Measurements from ENCODE around the gene FARP2. TPM values are rescaled to one million over a fixed set of nuclear protein-coding genes. Genes with fewer than 3 reads are reported as not detected.

FARP2 gene
- total RNA-seq, 5 donors from 2014 or later (not counting 1 experiment from before 2014, with no cell fraction given) = 15.8 to 27.5 (median 18.5) TPM

GRCh38 chr2:241358470-241358869 lies 2.4 kb downstream of the FARP2 start:
- CTCF ChIA-PET = no interaction called here
- Histone ChIP-seq H3K4me1 (ENCODE audit: control insufficient read depth in 1 of 2, extremely low read depth in 1 of 2, insufficient read depth in 2 of 2, low read length in 2 of 2) (peaks cover 0 to 17% of the 10 kb centered on the region in 2 experiments), H3K27ac (ENCODE audit: low read length) (no peak overlapping the region), H3K36me3 (ENCODE audit: control insufficient read depth in 2 of 2, extremely low read depth in 1 of 2, insufficient read depth in 1 of 2, low read length in 1 of 2) (peaks cover 3 to 5% of the 10 kb centered on the region in 2 donors), H3K27me3 (replicated peaks in 1 of 2; ENCODE audit: control insufficient read depth in 2 of 2, extremely low read depth in 1 of 2, insufficient read depth in 2 of 2, low read length in 1 of 2) (no peaks in the 10 kb centered on the region), H3K9me3 (no peaks in the 10 kb centered on the region), H3K4me3 (ENCODE audit: control insufficient read depth in 1 of 2, extremely low read depth in 1 of 2, low read length in 1 of 2) (no peak overlapping the region)
- Mint-ChIP-seq H3K27me3 (no peaks in the 10 kb centered on the region), H3K9me3 (no peaks in the 10 kb centered on the region), H3K27ac (peak overlapping the region in 1 of 2 donors; percentile 19), H3K4me1 (peaks cover 20 to 29% (median 24%) of the 10 kb centered on the region in 3 donors), H3K4me3 (peak overlapping the region in 1 of 3 donors; percentile 25), H3K36me3 (no peaks in the 10 kb centered on the region)
- POLR2A ChIA-PET = interaction anchor here in 1 of 2 donors (0.7 kb wide), 1 partner anchor 74 kb away, joined by 3 read pairs; no protein-coding TSS in a partner anchor
- ATAC-seq (replicated peaks in 1 of 4) (no peak), DNase-seq (no peak)
- 81% methylated on average over 3 of the region's 5 CpGs for WGBS (ENCODE audit: insufficient coverage)

DNA sequence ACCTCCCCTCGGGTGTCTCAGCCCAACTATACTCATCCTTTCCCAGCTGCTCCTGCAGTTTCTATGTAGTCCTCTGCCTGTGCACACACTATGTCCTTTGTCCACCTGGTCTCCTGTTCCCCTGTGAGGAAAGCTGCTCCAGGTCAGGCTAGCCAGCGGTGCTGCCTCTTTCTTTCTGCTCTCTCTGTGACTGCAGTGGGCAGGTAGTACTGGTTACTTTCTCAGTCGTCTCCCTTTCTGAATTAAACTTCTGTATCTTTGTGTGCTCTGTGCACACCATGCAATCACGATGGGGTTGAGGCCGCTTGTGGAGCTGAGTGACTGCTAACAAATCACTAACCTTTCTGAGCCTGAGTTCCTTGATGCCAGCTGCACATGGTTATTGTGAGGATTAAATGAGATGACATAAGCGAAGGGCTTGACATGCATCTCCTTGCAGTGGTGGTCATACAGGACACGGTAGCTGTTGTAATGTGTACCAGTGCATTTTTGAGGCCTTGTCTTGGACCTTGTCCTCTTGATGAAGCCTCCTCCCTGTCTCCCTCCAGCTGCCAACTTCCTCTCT lies 3.5 kb downstream of the FARP2 start:
- Mint-ChIP-seq H3K27ac (no peak overlapping the region), H3K4me3 (peak overlapping the region in 1 of 3 donors; percentile 5), H3K36me3 (no peaks in the 10 kb centered on the region), H3K4me1 (peaks cover 22 to 29% (median 24%) of the 10 kb centered on the region in 3 donors), H3K27me3 (no peaks in the 10 kb centered on the region), H3K9me3 (no peaks in the 10 kb centered on the region)
- ATAC-seq (replicated peaks in 1 of 4) (no peak), DNase-seq (no peak)
- Histone ChIP-seq H3K27me3 (replicated peaks in 1 of 2; ENCODE audit: control insufficient read depth in 2 of 2, extremely low read depth in 1 of 2, insufficient read depth in 2 of 2, low read length in 1 of 2) (no peaks in the 10 kb centered on the region), H3K27ac (ENCODE audit: low read length) (no peak overlapping the region), H3K36me3 (ENCODE audit: control insufficient read depth in 2 of 2, extremely low read depth in 1 of 2, insufficient read depth in 1 of 2, low read length in 1 of 2) (peaks cover 0 to 2% of the 10 kb centered on the region in 2 donors), H3K4me3 (ENCODE audit: control insufficient read depth in 1 of 2, extremely low read depth in 1 of 2, low read length in 1 of 2) (no peak overlapping the region), H3K4me1 (ENCODE audit: control insufficient read depth in 1 of 2, extremely low read depth in 1 of 2, insufficient read depth in 2 of 2, low read length in 2 of 2) (peaks cover 0 to 17% of the 10 kb centered on the region in 2 experiments), H3K9me3 (no peaks in the 10 kb centered on the region)
- POLR2A ChIA-PET = no interaction called here
- 97% methylated on average over 3 of the region's 7 CpGs for WGBS (ENCODE audit: insufficient coverage)
- CTCF ChIA-PET = no interaction called here

GRCh38 chr2:241363426-241363825 lies 7.3 kb downstream of the FARP2 start:
- H3K9me3 ChIP-seq = no peaks in the 10 kb centered on the region
- H3K27ac Mint-ChIP-seq = no peak overlapping the region

GRCh38 chr2:241364781-241365180 lies 8.7 kb downstream of the FARP2 start:
- CTCF ChIA-PET = no interaction called here
- no peak overlapping the region for H3K4me3 ChIP-seq (ENCODE audit: control insufficient read depth in 1 of 2, extremely low read depth in 1 of 2, low read length in 1 of 2)

More at GRCh38 chr2:241363426-241363825, 7.3 kb downstream of the FARP2 start:
- Histone ChIP-seq H3K27me3 (replicated peaks in 1 of 2; ENCODE audit: control insufficient read depth in 2 of 2, extremely low read depth in 1 of 2, insufficient read depth in 2 of 2, low read length in 1 of 2) (no peaks in the 10 kb centered on the region), H3K36me3 (ENCODE audit: control insufficient read depth in 2 of 2, extremely low read depth in 1 of 2, insufficient read depth in 1 of 2, low read length in 1 of 2) (no peaks in the 10 kb centered on the region), H3K4me3 (ENCODE audit: control insufficient read depth in 1 of 2, extremely low read depth in 1 of 2, low read length in 1 of 2) (no peak overlapping the region), H3K27ac (ENCODE audit: low read length) (no peak overlapping the region), H3K4me1 (ENCODE audit: control insufficient read depth in 1 of 2, extremely low read depth in 1 of 2, insufficient read depth in 2 of 2, low read length in 2 of 2) (no peaks in the 10 kb centered on the region)
- ChIA-PET CTCF (no interaction called here), POLR2A (no interaction called here)
- Mint-ChIP-seq H3K4me1 (peaks cover 10 to 23% (median 11%) of the 10 kb centered on the region in 3 donors), H3K36me3 (no peaks in the 10 kb centered on the region), H3K9me3 (no peaks in the 10 kb centered on the region), H3K4me3 (no peak overlapping the region), H3K27me3 (no peaks in the 10 kb centered on the region)
- DNase-seq (no peak), ATAC-seq (replicated peaks in 1 of 4) (no peak)
- WGBS (ENCODE audit: insufficient coverage) = 95% methylated on average over 6 of the region's 7 CpGs

GRCh38 chr2:241366678-241367077 lies 10.6 kb downstream of the FARP2 start:
- no peak overlapping the region for H3K4me3 Mint-ChIP-seq
- Histone ChIP-seq H3K27ac (ENCODE audit: low read length) (no peak overlapping the region), H3K4me3 (ENCODE audit: control insufficient read depth in 1 of 2, extremely low read depth in 1 of 2, low read length in 1 of 2) (no peak overlapping the region), H3K4me1 (ENCODE audit: control insufficient read depth in 1 of 2, extremely low read depth in 1 of 2, insufficient read depth in 2 of 2, low read length in 2 of 2) (no peaks in the 10 kb centered on the region), H3K27me3 (replicated peaks in 1 of 2; ENCODE audit: control insufficient read depth in 2 of 2, extremely low read depth in 1 of 2, insufficient read depth in 2 of 2, low read length in 1 of 2) (no peaks in the 10 kb centered on the region), H3K9me3 (no peaks in the 10 kb centered on the region), H3K36me3 (ENCODE audit: control insufficient read depth in 2 of 2, extremely low read depth in 1 of 2, insufficient read depth in 1 of 2, low read length in 1 of 2) (no peaks in the 10 kb centered on the region)
- H3K27ac Mint-ChIP-seq = no peak overlapping the region
- no peaks in the 10 kb centered on the region for H3K27me3 Mint-ChIP-seq
- no peaks in the 10 kb centered on the region for H3K9me3 Mint-ChIP-seq
- POLR2A ChIA-PET = no interaction called here
- WGBS (ENCODE audit: insufficient coverage) = 88% methylated on average over 1 of the region's 2 CpGs
- CTCF ChIA-PET = no interaction called here
- peaks cover 7% of the 10 kb centered on the region for H3K36me3 Mint-ChIP-seq
- ATAC-seq (replicated peaks in 1 of 4) (no peak), DNase-seq (no peak)
- H3K4me1 Mint-ChIP-seq = peaks cover 2 to 6% (median 4%) of the 10 kb centered on the region in 3 donors

More at GRCh38 chr2:241364781-241365180, 8.7 kb downstream of the FARP2 start:
- no peaks in the 10 kb centered on the region for H3K9me3 Mint-ChIP-seq
- H3K27me3 Mint-ChIP-seq = no peaks in the 10 kb centered on the region
- no peak overlapping the region for H3K4me3 Mint-ChIP-seq
- no peaks in the 10 kb centered on the region for H3K27me3 ChIP-seq (replicated peaks in 1 of 2; ENCODE audit: control insufficient read depth in 2 of 2, extremely low read depth in 1 of 2, insufficient read depth in 2 of 2, low read length in 1 of 2)
- no peak overlapping the region for H3K27ac ChIP-seq (ENCODE audit: low read length)
- ATAC-seq (replicated peaks in 1 of 4) = no peak
- H3K9me3 ChIP-seq = no peaks in the 10 kb centered on the region
- WGBS (ENCODE audit: insufficient coverage) = no CpG with 5 or more reads among the region's 2 CpGs
- DNase-seq = no peak
- H3K4me1 ChIP-seq (ENCODE audit: control insufficient read depth in 1 of 2, extremely low read depth in 1 of 2, insufficient read depth in 2 of 2, low read length in 2 of 2) = no peaks in the 10 kb centered on the region
- peaks cover 3% of the 10 kb centered on the region for H3K36me3 Mint-ChIP-seq
- H3K36me3 ChIP-seq (ENCODE audit: control insufficient read depth in 2 of 2, extremely low read depth in 1 of 2, insufficient read depth in 1 of 2, low read length in 1 of 2) = no peaks in the 10 kb centered on the region
- peaks cover 2 to 16% (median 4%) of the 10 kb centered on the region in 3 donors for H3K4me1 Mint-ChIP-seq
- H3K27ac Mint-ChIP-seq = no peak overlapping the region
- POLR2A ChIA-PET = no interaction called here

DNA sequence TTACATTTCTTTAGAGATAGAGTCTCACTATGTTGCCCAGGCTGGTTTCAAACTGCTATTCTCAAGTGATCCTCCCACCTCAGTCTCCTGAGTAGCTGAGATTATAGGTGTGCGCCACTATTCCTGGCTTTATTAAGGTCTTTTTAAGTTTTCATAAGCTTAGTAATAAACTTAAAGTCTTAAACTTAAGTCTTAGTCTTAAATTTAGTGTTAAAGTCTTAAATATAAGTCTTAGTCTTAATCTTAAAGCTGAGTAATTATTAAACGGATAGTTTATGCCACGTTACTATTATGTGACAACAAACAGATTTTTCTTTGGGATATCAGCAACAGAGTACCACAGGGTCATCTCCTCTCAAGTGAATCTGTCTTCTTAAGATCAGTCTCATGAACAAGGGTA lies 12.6 kb downstream of the FARP2 start:
- CTCF ChIA-PET = no interaction called here
- no peak overlapping the region for H3K4me3 ChIP-seq (ENCODE audit: control insufficient read depth in 1 of 2, extremely low read depth in 1 of 2, low read length in 1 of 2)
- POLR2A ChIA-PET = no interaction called here
- 100% methylated on average over 1 of the region's 3 CpGs for WGBS (ENCODE audit: insufficient coverage)
- H3K36me3 ChIP-seq (ENCODE audit: control insufficient read depth in 2 of 2, extremely low read depth in 1 of 2, insufficient read depth in 1 of 2, low read length in 1 of 2) = no peaks in the 10 kb centered on the region
- no peak for DNase-seq
- no peaks in the 10 kb centered on the region for H3K27me3 ChIP-seq (replicated peaks in 1 of 2; ENCODE audit: control insufficient read depth in 2 of 2, extremely low read depth in 1 of 2, insufficient read depth in 2 of 2, low read length in 1 of 2)
- Mint-ChIP-seq H3K4me3 (no peak overlapping the region), H3K27ac (no peak overlapping the region), H3K36me3 (peaks cover 7% of the 10 kb centered on the region), H3K4me1 (peaks cover 2 to 6% (median 4%) of the 10 kb centered on the region in 3 donors), H3K9me3 (no peaks in the 10 kb centered on the region), H3K27me3 (no peaks in the 10 kb centered on the region)
- H3K9me3 ChIP-seq = no peaks in the 10 kb centered on the region
- ATAC-seq (replicated peaks in 1 of 4) = no peak
- no peaks in the 10 kb centered on the region for H3K4me1 ChIP-seq (ENCODE audit: control insufficient read depth in 1 of 2, extremely low read depth in 1 of 2, insufficient read depth in 2 of 2, low read length in 2 of 2)
- no peak overlapping the region for H3K27ac ChIP-seq (ENCODE audit: low read length)

All from T-cell (primary cell).